K562 (cell line): ENCODE data around the gene TMEM107. TPM values are rescaled to one million over a fixed set of nuclear protein-coding genes. Genes with fewer than 3 reads are reported as not detected.

Experiments
- ATAC-seq: fragments of 200-7000 bp; cut with Tn5 transposase; 3 replicates; pipeline ENCODE4 v1.9.1; 2020; ENCODE audit warnings: moderate library complexity
- BruUV-seq: library from RNA; stranded (reverse); fragments of 400-500 nt; replicated peaks from 2 replicates; lab custom pipeline; 2021; lab: Mats Ljungman, UMichigan
- CTCF ChIA-PET: fragments of 300-600 bp; formaldehyde crosslinking; extraction: SDS; loops from one replicate; lab custom pipeline; 2021; ENCODE audit warnings: low intra/inter-chr PET ratio; lab: Yijun Ruan, JAX
- POLR2A ChIA-PET: fragments of 300-600, 350-650 bp; sonication (Branson Sonifier 250); formaldehyde crosslinking; extraction: SDS; loops from one replicate; lab custom pipeline; 2021; ENCODE audit warnings: antibody characterized with exemption, inconsistent platforms; lab: Yijun Ruan, JAX
- DNase-seq, 4 experiments: peaks; one replicate each; pipeline versions ENCODE4 v3.0.0 to v3.0.0-alpha.2; 2011 to 2018; ENCODE audit warnings: low spot score in 3 of 4, mixed read lengths in 3 of 4; ENCODE audit errors: extremely low read depth in 1 of 4
- FAIRE-seq: peaks from 2 replicates; lab custom pipeline; 2011; peaks lifted over from hg19 to GRCh38; lab: Jason Lieb, UNC
- H2AFZ ChIP-seq: 2 replicates; pipeline ENCODE4 v1.6.0; 2011; ENCODE audit warnings: low read depth, low read length, control low read depth, inconsistent platforms
- H3K27ac ChIP-seq: fragments of 200-600 bp; 3 replicates; pipeline ENCODE4 v1.8.0; 2011; ENCODE audit warnings: low read depth, mild to moderate bottlenecking, control low read depth, inconsistent platforms, low read length, moderate library complexity, mixed read lengths; ENCODE audit errors: extremely low read depth
- H3K27me3 ChIP-seq, 2 experiments: fragments of 300-600 bp in 1 of 2; 2 replicates in 1 of 2; 3 replicates in 1 of 2; pipeline versions ENCODE4 v1.6.0 to v1.8.0; 2011; ENCODE audit warnings: inconsistent platforms in 2 of 2, low read length in 2 of 2, mild to moderate bottlenecking in 1 of 2, mixed read lengths in 1 of 2, moderate library complexity in 1 of 2; ENCODE audit not compliant: control insufficient read depth in 2 of 2, insufficient read depth in 2 of 2
- H3K36me3 ChIP-seq: fragments of 300-600 bp; 3 replicates; pipeline ENCODE4 v1.8.0; 2011; ENCODE audit warnings: mild to moderate bottlenecking, low read length, inconsistent platforms; ENCODE audit not compliant: control insufficient read depth, insufficient read depth
- H3K4me1 ChIP-seq, 2 experiments: fragments of 200-600 bp in 1 of 2; replicated peaks in 1 of 2; 2 replicates in 1 of 2; 3 replicates in 1 of 2; pipeline versions ENCODE4 v1.5.1 to v1.8.0; 2011; ENCODE audit warnings: inconsistent platforms in 2 of 2, low read length in 2 of 2, mild to moderate bottlenecking in 1 of 2, mixed read lengths in 1 of 2, moderate library complexity in 1 of 2; ENCODE audit not compliant: control insufficient read depth in 2 of 2, insufficient read depth in 2 of 2
- H3K4me2 ChIP-seq: 2 replicates; pipeline ENCODE4 v1.6.1; 2011; ENCODE audit warnings: low read length, control low read depth, inconsistent platforms, mixed read lengths; ENCODE audit not compliant: insufficient read depth
- H3K4me3 ChIP-seq: fragments of 200-600 bp; sonication (generic), shearing (Covaris generic); 2 replicates; pipeline ENCODE4 v1.5.1; 2016; ENCODE audit warnings: control low read depth, inconsistent platforms
- H3K79me2 ChIP-seq: fragments of 200-600 bp; 3 replicates; pipeline ENCODE4 v1.8.0; 2011; ENCODE audit warnings: low read length, inconsistent platforms; ENCODE audit not compliant: control insufficient read depth, insufficient read depth
- H3K9ac ChIP-seq, 2 experiments: 2 replicates each; pipeline versions ENCODE4 v1.6.0 to v1.6.1; 2011; ENCODE audit warnings: low read depth in 2 of 2, low read length in 2 of 2, control low read depth in 1 of 2, inconsistent platforms in 1 of 2, mild to moderate bottlenecking in 1 of 2, mixed read lengths in 1 of 2; ENCODE audit not compliant: insufficient read depth in 1 of 2
- H3K9me1 ChIP-seq: one replicate; pipeline ENCODE4 v1.6.0; 2011; ENCODE audit warnings: inconsistent platforms, mild to moderate bottlenecking, low read length, moderate library complexity; ENCODE audit not compliant: control insufficient read depth, insufficient read depth
- H3K9me3 ChIP-seq: replicated peaks from 2 replicates; pipeline ENCODE4 v1.5.1; 2011; ENCODE audit warnings: low read depth, low read length, inconsistent platforms; ENCODE audit not compliant: control insufficient read depth, insufficient read depth
- H4K20me1 ChIP-seq: replicated peaks from 2 replicates; pipeline ENCODE4 v1.6.1; 2011; ENCODE audit warnings: low read length, inconsistent platforms, mixed read lengths; ENCODE audit not compliant: control insufficient read depth, insufficient read depth
- BRD9 ChIP-seq: fragments of 450-650 bp; IDR thresholded peaks from 2 replicates; pipeline ENCODE4 v1.6.1; 2018; ENCODE audit warnings: low read depth; ENCODE audit not compliant: partially characterized antibody
- BRF1 ChIP-seq: IDR thresholded peaks from 3 replicates; pipeline ENCODE4 v1.6.1; 2011; ENCODE audit warnings: borderline replicate concordance, mild to moderate bottlenecking; ENCODE audit not compliant: insufficient read length; ENCODE audit errors: extremely low read depth
- CXXC5 ChIP-seq: fragments of 250-450 bp; sonication (Bioruptor Pico); IDR thresholded peaks from 2 replicates; pipeline ENCODE4 v1.8.0; 2022; ENCODE audit warnings: inconsistent platforms, mild to moderate bottlenecking, moderate library complexity
- FOXJ3 ChIP-seq: sonication (generic); formaldehyde crosslinking; IDR thresholded peaks from 2 replicates; pipeline ENCODE4 v1.4.0; 2020; ENCODE audit warnings: mild to moderate bottlenecking, missing genetic modification reagents
- GATAD2A ChIP-seq: fragments of 450-650 bp; IDR thresholded peaks from 2 replicates; pipeline ENCODE4 v1.6.1; 2017
- HCFC1 ChIP-seq: IDR thresholded peaks from 2 replicates; pipeline ENCODE4 v1.6.1; 2012; ENCODE audit warnings: low read depth, low read length, improper control_type of control experiment
- KDM5B ChIP-seq: fragments of 200-600 bp; sonication (generic); IDR thresholded peaks from 2 replicates; pipeline ENCODE4 v1.6.1; 2012; ENCODE audit warnings: low read depth, mild to moderate bottlenecking, moderate library complexity, low read length, control low read depth, inconsistent platforms; ENCODE audit not compliant: insufficient replicate concordance
- NCOA6 ChIP-seq: fragments of 450-650 bp; IDR thresholded peaks from 2 replicates; pipeline ENCODE4 v1.6.1; 2017; ENCODE audit warnings: mild to moderate bottlenecking
- NR3C1 ChIP-seq: sonication (generic); formaldehyde crosslinking; IDR thresholded peaks from 2 replicates; pipeline ENCODE4 v1.8.1; 2022; ENCODE audit warnings: missing genetic modification reagents
- RBBP5 ChIP-seq: fragments of 200-600 bp; sonication (generic); IDR thresholded peaks from 2 replicates; pipeline ENCODE4 v1.6.1; 2012; ENCODE audit warnings: borderline replicate concordance, mild to moderate bottlenecking, low read length, control low read depth, inconsistent platforms; ENCODE audit not compliant: insufficient read depth, poor library complexity, severe bottlenecking
- TAF9B ChIP-seq: fragments of 450-650 bp; IDR thresholded peaks from 2 replicates; pipeline ENCODE4 v1.6.1; 2018; ENCODE audit warnings: mild to moderate bottlenecking; ENCODE audit not compliant: partially characterized antibody
- TBP ChIP-seq: optimal IDR thresholded peaks from 2 replicates; pipeline ENCODE3; 2011; ENCODE audit warnings: low read depth, low read length, improper control_type of control experiment
- TFAM ChIP-seq: fragments of 250-450 bp; sonication (Bioruptor Pico); conservative IDR thresholded peaks from 2 replicates; pipeline ENCODE4 v1.5.0; 2021; ENCODE audit warnings: mild to moderate bottlenecking, moderate library complexity
- TSC22D4 ChIP-seq: fragments of 450-650 bp; IDR thresholded peaks from 2 replicates; pipeline ENCODE4 v1.6.1; 2016; ENCODE audit warnings: missing genetic modification characterization, missing biosample characterization, control low read depth
- ZBTB7A ChIP-seq: IDR thresholded peaks from 2 replicates; pipeline ENCODE4 v1.6.1; 2011; ENCODE audit warnings: low read depth, mild to moderate bottlenecking, low read length, moderate library complexity, borderline replicate concordance; ENCODE audit not compliant: control insufficient read depth
- ZSCAN32 ChIP-seq: fragments of 450-650 bp; formaldehyde crosslinking; IDR thresholded peaks from 2 replicates; pipeline ENCODE4 v1.4.0; 2020; ENCODE audit warnings: mild to moderate bottlenecking, moderate library complexity
- WGBS: fragments of 100-300 bp; shearing (Covaris generic); methylation state at CpG from one replicate; pipeline ENCODE4 v1.1.6; 2016; ENCODE audit warnings: low coverage, mixed read lengths; ENCODE audit not compliant: insufficient coverage; ENCODE audit errors: missing lambda C conversion rate; 5-methylcytosine and 5-hydroxymethylcytosine counted together
- in situ Hi-C: fragments of 300-500 bp; cut with MboI; formaldehyde crosslinking; loops from 4 replicates; pipeline ENCODE4 v1.15.0; 2018; ENCODE audit warnings: inconsistent platforms, mixed read lengths
- intact Hi-C: fragments of 100-400 bp; cut with micrococcal nuclease; formaldehyde crosslinking; loops from 2 replicates; pipeline ENCODE4 v1.14.2; 2022
- polyA plus RNA-seq, 8 experiments: library from polyadenylated mRNA; depleted of rRNA in 4 of 8; stranded (reverse) in 5 of 8; unstranded in 3 of 8; fragments of >200 nt; fragmentation: Nextera tagmentation in 2 of 8; fragmentation: Illumina TruSeq in 1 of 8; extraction: Ambion mirVana in 2 of 8; extraction: Trizol in 1 of 8; gene quantifications; 2 replicates each; pipeline versions ENCODE4 v1.2.1 to v1.2.3, GENCODE V29; 2011 to 2014; ENCODE audit warnings: inconsistent platforms in 1 of 8, missing spikeins in 1 of 8
- total RNA-seq, 7 experiments: library from RNA; depleted of rRNA in 6 of 7; stranded (reverse); fragments of >200 nt in 6 of 7; fragmentation: Illumina TruSeq in 2 of 7; extraction: Trizol in 2 of 7; gene quantifications; 2 replicates each; pipeline versions ENCODE4 v1.2.1 to v1.2.3, GENCODE V29; 2011 to 2021; ENCODE audit warnings: low replicate concordance in 1 of 7
- TF ChIP-seq, protein P1 (sequence below): fragments of 450-650 bp; IDR thresholded peaks from 2 replicates; pipeline ENCODE4 v1.6.1; 2017; ENCODE audit warnings: mild to moderate bottlenecking, moderate library complexity

Gene TMEM107
- total and polyA plus RNA-seq, 9 of the 15 experiments (the other 6 are each of a cell fraction or from before 2014, with no cell fraction given): 7.1 to 26.2 (median 16.9) TPM

- TF ChIP-seq NR3C1 (CRISPR knock-in tag) (no peak), NCOA6 (no peak), ZSCAN32 (CRISPR knock-in tag) (no peak), CXXC5 (CRISPR knock-in tag) (peak; percentile 68), FOXJ3 (CRISPR knock-in tag) (peak; percentile 61; the same call in 1 of the 2 replicates)
- TF ChIP-seq, protein P1, sequence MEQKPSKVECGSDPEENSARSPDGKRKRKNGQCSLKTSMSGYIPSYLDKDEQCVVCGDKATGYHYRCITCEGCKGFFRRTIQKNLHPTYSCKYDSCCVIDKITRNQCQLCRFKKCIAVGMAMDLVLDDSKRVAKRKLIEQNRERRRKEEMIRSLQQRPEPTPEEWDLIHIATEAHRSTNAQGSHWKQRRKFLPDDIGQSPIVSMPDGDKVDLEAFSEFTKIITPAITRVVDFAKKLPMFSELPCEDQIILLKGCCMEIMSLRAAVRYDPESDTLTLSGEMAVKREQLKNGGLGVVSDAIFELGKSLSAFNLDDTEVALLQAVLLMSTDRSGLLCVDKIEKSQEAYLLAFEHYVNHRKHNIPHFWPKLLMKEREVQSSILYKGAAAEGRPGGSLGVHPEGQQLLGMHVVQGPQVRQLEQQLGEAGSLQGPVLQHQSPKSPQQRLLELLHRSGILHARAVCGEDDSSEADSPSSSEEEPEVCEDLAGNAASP: no peak
Measured at GRCh38 chr17:8153957-8154607, 22.1 kb downstream of the TMEM107 start (continued).

DNA sequence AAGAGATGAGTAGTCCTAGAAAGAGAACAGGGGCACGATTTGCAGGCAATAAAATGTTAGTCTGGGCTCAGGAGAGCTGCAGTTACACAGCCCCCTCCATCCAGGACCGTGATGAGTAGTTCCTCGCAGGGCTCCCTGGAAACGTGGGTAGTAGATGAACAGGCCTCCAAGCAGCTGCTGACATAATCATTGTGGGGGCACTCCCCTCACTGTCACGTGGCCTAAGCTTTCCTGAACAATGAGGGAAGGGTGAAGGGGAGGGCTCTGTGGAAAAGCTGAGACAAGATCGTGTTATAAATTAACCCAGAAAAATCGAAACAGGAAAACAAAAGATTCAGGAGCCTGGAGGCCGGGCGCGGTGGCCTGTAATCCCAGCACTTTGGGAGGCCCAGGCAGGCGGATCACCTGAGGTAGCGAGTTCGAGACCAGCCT lies 22.6 kb downstream of the TMEM107 start:
- Histone ChIP-seq H3K36me3 (peaks cover 18% of the 10 kb centered on the region; the same call in 1 of the 3 replicates), H3K9me1 (no peaks in the 10 kb centered on the region), H4K20me1 (0 out of 2 replicates have a peak, but pooled peaks cover 4% of the 10 kb centered on the region), H3K9me3 (no peaks in the 10 kb centered on the region), H3K27ac (peak overlapping the region; percentile 94), H3K79me2 (peaks cover 43% of the 10 kb centered on the region), H3K4me2 (peak overlapping the region; percentile 89), H3K9ac (peak overlapping the region; percentile 75 to 89), H3K4me3 (peak overlapping the region; percentile 35), H2AFZ (peak overlapping the region; percentile 78), H3K4me1 (peaks cover 33 to 84% of the 10 kb centered on the region in 2 experiments), H3K27me3 (no peaks in the 10 kb centered on the region)
- FAIRE-seq: peak; percentile 85
- no TSS peak for BruUV-seq
- intact Hi-C loops: no loop called here
- POLR2A ChIA-PET: interaction anchor here (0.5 to 8.6 kb wide), 9 partner anchors 9 to 467 kb away, joined by 3 to 105 read pairs (median 3); partner anchors contain the start of genes HES7 and VAMP2
- peak in 2 of 4 experiments; percentile 46 to 83 for DNase-seq
- in situ Hi-C loops: no loop called here
- 0% methylated on average over 9 of the region's 13 CpGs for WGBS
- CTCF ChIA-PET: no interaction called here
- peak; percentile 3; the same call in 1 of the 3 replicates for ATAC-seq
- TF ChIP-seq RBBP5 (no peak), BRD9 (no peak), TFAM (CRISPR knock-in tag) (no peak), GATAD2A (no peak), KDM5B (peak; percentile 31), TAF9B (no peak), TBP (no peak), ZBTB7A (0 out of 2 replicates have a peak, but pooled peaks have one; percentile 12), HCFC1 (no peak), BRF1 (no peak), TSC22D4 (no peak)
